AG04449 (cell line): ENCODE data around the gene LDLRAD4.

Experiments
- CTCF ChIA-PET: fragments of 350-600 bp; formaldehyde crosslinking; extraction: SDS; loops from one replicate; lab custom pipeline; 2021; ENCODE audit warnings: antibody characterized with exemption; lab: Yijun Ruan, JAX
- POLR2A ChIA-PET: fragments of 400-600, 350-600 bp; formaldehyde crosslinking; extraction: SDS; loops from one replicate; lab custom pipeline; 2020; ENCODE audit warnings: antibody characterized with exemption, inconsistent platforms; lab: Yijun Ruan, JAX
- DNase-seq: peaks from one replicate; pipeline ENCODE4 v3.0.0-alpha.2; 2010; ENCODE audit warnings: low read depth, low spot score
- H3K4me3 ChIP-seq: 2 replicates; pipeline ENCODE4 v1.5.1; 2011; ENCODE audit warnings: low read depth, mild to moderate bottlenecking, control low read depth, low read length
- CTCF ChIP-seq: IDR thresholded peaks from one replicate; pipeline ENCODE4 v1.5.1; 2011; ENCODE audit warnings: mild to moderate bottlenecking, moderate library complexity, low read length, control low read depth, inconsistent platforms; ENCODE audit not compliant: insufficient read depth; ENCODE audit errors: missing control alignments

LDLRAD4 gene

GRCh38 chr18:13292736-13293135, 74.2 kb downstream of the LDLRAD4 start:
- POLR2A ChIA-PET, result no interaction called here
- H3K4me3 ChIP-seq, result no peak overlapping the region
- no peak for TF ChIP-seq CTCF
- DNase-seq, result no peak
- CTCF ChIA-PET, result no interaction called here

- TF ChIP-seq CTCF, result no peak
- no peak overlapping the region for H3K4me3 ChIP-seq
- ChIA-PET CTCF (no interaction called here), POLR2A (no interaction called here)
- no peak for DNase-seq
Measured at GRCh38 chr18:13294309-13294708, 75.7 kb downstream of the LDLRAD4 start.

GRCh38 chr18:13295894-13296293, 77.3 kb downstream of the LDLRAD4 start:
- no peak overlapping the region for H3K4me3 ChIP-seq
- POLR2A ChIA-PET, result no interaction called here
- CTCF ChIA-PET, result no interaction called here
- no peak for DNase-seq
- TF ChIP-seq CTCF, result no peak

GRCh38 chr18:13296867-13297574, 78.5 kb downstream of the LDLRAD4 start:
- no peak for TF ChIP-seq CTCF
- ChIA-PET CTCF (no interaction called here), POLR2A (no interaction called here)
- DNase-seq, result no peak
- no peak overlapping the region for H3K4me3 ChIP-seq

GRCh38 chr18:13298262-13298661, 79.7 kb downstream of the LDLRAD4 start:
- POLR2A ChIA-PET, result interaction anchor here (0.7 kb wide), 1 partner anchor 209 kb away, joined by 4 read pairs; no protein-coding TSS in a partner anchor
- no peak for TF ChIP-seq CTCF
- no peak overlapping the region for H3K4me3 ChIP-seq
- CTCF ChIA-PET, result no interaction called here
- DNase-seq, result no peak

GRCh38 chr18:13300029-13300428, 81.5 kb downstream of the LDLRAD4 start:
- TF ChIP-seq CTCF, result no peak
- CTCF ChIA-PET, result no interaction called here
- DNase-seq, result no peak
- POLR2A ChIA-PET, result no interaction called here
- no peak overlapping the region for H3K4me3 ChIP-seq
